Measurements from ENCODE around the gene LY6G5B.

- TF ChIP-seq POLR2A (IDR thresholded peaks at IDR 0.05) (peak in 1 of 3 donors; percentile 62), CTCF (IDR thresholded peaks at IDR 0.05 in 8 of 11, conservative IDR thresholded peaks at IDR 0.05 in 3 of 11) (no peak), POLR2AphosphoS5 (IDR thresholded peaks at IDR 0.05) (peak in 2 of 3 donors; percentile 77 to 86)
These were observed 4.8 kb upstream of the LY6G5B start, which contains the start of gene GPANK1 for GRCh38 chr6:31664790-31665500.

Measured in spleen (tissue), 7 donors.